GM23338 (cell line): ENCODE data around the gene NDUFAF8. TPM values are rescaled to one million over a fixed set of nuclear protein-coding genes. Genes with fewer than 3 reads are reported as not detected.
A peak's percentile ranks its signal among the peaks of the same experiment; 100 is the strongest.

Source experiments
- ATAC-seq: fragments of 200-7000 bp; cut with Tn5 transposase; 3 replicates; pipeline ENCODE4 v1.9.1; 2020
- DNase-seq: peaks from one replicate; pipeline ENCODE4 v3.0.0-alpha.2; 2015; ENCODE audit warnings: low spot score
- H2AFZ ChIP-seq: fragments of 200-600 bp; sonication (generic); 2 replicates; pipeline ENCODE4 v1.8.0; 2016; ENCODE audit warnings: antibody characterized with exemption, mild to moderate bottlenecking, moderate library complexity
- H3F3A ChIP-seq: fragments of 200-600 bp; sonication (generic); replicated peaks from 2 replicates; pipeline ENCODE4 v1.8.0; 2017; ENCODE audit warnings: antibody characterized with exemption, mixed run types, low read depth
- H3K27ac ChIP-seq: fragments of 200-600 bp; sonication (generic); 2 replicates; pipeline ENCODE4 v1.6.1; 2016; ENCODE audit warnings: low read depth
- H3K27me3 ChIP-seq: fragments of 200-600 bp; sonication (generic); 2 replicates; pipeline ENCODE4 v1.8.0; 2016; ENCODE audit warnings: mild to moderate bottlenecking, mixed run types, moderate library complexity; ENCODE audit not compliant: insufficient read depth
- H3K36me3 ChIP-seq: fragments of 200-600 bp; sonication (generic); 2 replicates; pipeline ENCODE4 v1.8.0; 2016; ENCODE audit warnings: mild to moderate bottlenecking; ENCODE audit not compliant: insufficient read depth
- H3K4me1 ChIP-seq: fragments of 200-600 bp; sonication (generic); 2 replicates; pipeline ENCODE4 v1.8.0; 2016; ENCODE audit warnings: mild to moderate bottlenecking, moderate library complexity; ENCODE audit not compliant: insufficient read depth
- H3K4me2 ChIP-seq: fragments of 200-600 bp; sonication (generic); 2 replicates; pipeline ENCODE4 v1.7.1; 2017; ENCODE audit warnings: mixed run types
- H3K4me3 ChIP-seq: fragments of 200-600 bp; sonication (generic); 2 replicates; pipeline ENCODE4 v1.6.1; 2016; ENCODE audit warnings: mixed run types
- H3K79me2 ChIP-seq: fragments of 200-600 bp; sonication (generic); replicated peaks from 2 replicates; pipeline ENCODE4 v1.8.0; 2017; ENCODE audit warnings: mild to moderate bottlenecking; ENCODE audit not compliant: insufficient read depth
- H3K9me2 ChIP-seq: fragments of 200-600 bp; sonication (generic); 2 replicates; pipeline ENCODE4 v1.8.0; 2017; ENCODE audit not compliant: insufficient read depth
- H4K20me1 ChIP-seq: fragments of 200-600 bp; sonication (generic); replicated peaks from 2 replicates; pipeline ENCODE4 v1.8.0; 2017; ENCODE audit warnings: mild to moderate bottlenecking; ENCODE audit not compliant: insufficient read depth
- H3K27ac Mint-ChIP-seq: 2 replicates; pipeline ENCODE4 v1.8.0; 2020; ENCODE audit warnings: inconsistent platforms, mild to moderate bottlenecking, moderate library complexity, mixed read lengths
- H3K27me3 Mint-ChIP-seq: 3 replicates; pipeline ENCODE4 v1.8.0; 2022; ENCODE audit warnings: low read depth, mild to moderate bottlenecking, moderate library complexity, mixed read lengths, inconsistent platforms; ENCODE audit not compliant: insufficient read depth, poor library complexity
- H3K36me3 Mint-ChIP-seq: 3 replicates; pipeline ENCODE4 v1.8.0; 2021; ENCODE audit warnings: low read depth, mild to moderate bottlenecking, inconsistent platforms, moderate library complexity, mixed read lengths
- H3K4me1 Mint-ChIP-seq: 3 replicates; pipeline ENCODE4 v1.8.0; 2020; ENCODE audit warnings: mild to moderate bottlenecking, inconsistent platforms, mixed read lengths
- H3K4me3 Mint-ChIP-seq: 3 replicates; pipeline ENCODE4 v1.8.0; 2021; ENCODE audit warnings: moderate library complexity, mild to moderate bottlenecking, inconsistent platforms, mixed read lengths
- H3K9me3 Mint-ChIP-seq: 3 replicates; pipeline ENCODE4 v1.8.0; 2020; ENCODE audit warnings: moderate library complexity, mild to moderate bottlenecking, inconsistent platforms, mixed read lengths
- CREB1 ChIP-seq: fragments of 250-450 bp; sonication (Bioruptor Pico); IDR thresholded peaks from 2 replicates; pipeline ENCODE4 v1.5.0; 2020; ENCODE audit warnings: low read depth, mild to moderate bottlenecking, moderate library complexity
- EZH2 ChIP-seq: fragments of 200-600 bp; sonication (generic); IDR thresholded peaks from one replicate; pipeline ENCODE4 v1.8.0; 2017; ENCODE audit warnings: antibody characterized with exemption, mild to moderate bottlenecking, low read depth; ENCODE audit not compliant: unreplicated experiment
- EZH2phosphoT487 ChIP-seq: fragments of 200-600 bp; sonication (generic); IDR thresholded peaks from one replicate; pipeline ENCODE4 v1.8.1; 2018; ENCODE audit warnings: antibody characterized with exemption; ENCODE audit not compliant: unreplicated experiment
- JUNB ChIP-seq: IDR thresholded peaks from one replicate; pipeline ENCODE4 v1.6.1; 2016; ENCODE audit warnings: antibody characterized with exemption; ENCODE audit not compliant: unreplicated experiment
- NANOG ChIP-seq: IDR thresholded peaks from 2 replicates; pipeline ENCODE4 v1.6.1; 2016; ENCODE audit warnings: antibody characterized with exemption, borderline replicate concordance
- POLR2AphosphoS5 ChIP-seq: IDR thresholded peaks from 2 replicates; pipeline ENCODE4 v1.6.1; 2016; ENCODE audit warnings: antibody characterized with exemption, low read depth
- STAT1 ChIP-seq: IDR thresholded peaks from one replicate; pipeline ENCODE4 v1.6.1; 2016; ENCODE audit warnings: antibody characterized with exemption; ENCODE audit not compliant: unreplicated experiment
- ZNF114 ChIP-seq: fragments of 250-450 bp; sonication (Bioruptor Pico); IDR thresholded peaks from 2 replicates; pipeline ENCODE4 v1.5.0; 2020; ENCODE audit warnings: mild to moderate bottlenecking, moderate library complexity
- ZNF331 ChIP-seq: fragments of 250-450 bp; sonication (Bioruptor Pico); IDR thresholded peaks from 2 replicates; pipeline ENCODE4 v1.5.0; 2020; ENCODE audit warnings: low read depth, mild to moderate bottlenecking, moderate library complexity
- polyA plus RNA-seq: library from polyadenylated mRNA; unstranded; fragments of >200 nt; fragmentation: Nextera tagmentation; extraction: Ambion mirVana; gene quantifications from 2 replicates; pipeline ENCODE4 v1.2.1, GENCODE V29; 2016
- total RNA-seq: library from RNA; depleted of rRNA; stranded (reverse); fragments of >200 nt; shearing (Covaris generic); gene quantifications from 2 replicates; pipeline ENCODE4 v1.2.3, GENCODE V29; 2014
- TF ChIP-seq, protein P1 (sequence below): IDR thresholded peaks from 2 replicates; pipeline ENCODE4 v1.6.1; 2016; ENCODE audit warnings: antibody characterized with exemption
- TF ChIP-seq, protein P2 (sequence below): fragments of 250-450 bp; sonication (Bioruptor Pico); IDR thresholded peaks from 2 replicates; pipeline ENCODE4 v1.5.0; 2020; ENCODE audit warnings: mild to moderate bottlenecking, moderate library complexity
- TF ChIP-seq, protein P3 (sequence below): IDR thresholded peaks from one replicate; pipeline ENCODE4 v1.6.1; 2018; ENCODE audit warnings: antibody characterized with exemption; ENCODE audit not compliant: unreplicated experiment
- TF ChIP-seq, protein P4 (sequence below), 2 experiments: fragments of 200-600 bp in 1 of 2; sonication (generic) in 1 of 2; conservative IDR thresholded peaks; 2 replicates each; pipeline versions ENCODE4 v1.5.1 to v1.6.1; 2016 to 2017; ENCODE audit warnings: antibody characterized with exemption in 2 of 2, low read depth in 2 of 2, mild to moderate bottlenecking in 2 of 2, moderate library complexity in 1 of 2

The NDUFAF8 gene
- total and polyA plus RNA-seq, 2 experiments from 2014 or later = 21.5 to 156 TPM

DNA sequence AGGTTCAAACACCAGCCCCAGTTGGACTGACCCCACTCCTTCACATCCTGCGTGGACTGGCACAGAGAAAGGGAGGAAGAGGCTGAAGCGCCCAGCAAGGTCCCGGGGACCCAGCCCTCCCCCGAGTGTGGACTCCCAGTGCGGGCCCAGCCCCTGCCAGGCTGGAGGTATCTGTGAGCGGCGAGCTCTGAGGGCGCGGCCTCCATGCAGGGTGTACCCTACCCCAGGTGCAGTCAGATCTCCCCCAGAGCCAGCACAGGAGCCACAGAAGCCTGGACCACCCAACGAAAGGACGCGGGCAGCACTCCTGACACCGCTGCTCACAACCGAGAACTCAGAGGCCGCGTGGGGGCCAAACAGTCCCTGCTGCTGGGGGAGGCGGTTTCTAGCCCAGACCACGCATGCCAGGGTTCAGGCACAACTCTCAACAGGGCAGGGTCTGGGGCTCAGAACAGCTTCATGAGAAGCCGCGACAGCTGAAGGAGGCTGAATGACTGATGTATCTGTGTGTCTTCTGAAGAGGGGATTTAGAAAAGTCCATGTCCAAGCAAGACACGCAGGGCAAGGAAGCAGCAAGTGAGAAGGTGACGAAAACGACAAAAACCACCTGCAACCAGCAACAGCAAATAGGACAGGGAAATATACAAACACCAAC is 47.5 kb downstream of the NDUFAF8 start:
- Mint-ChIP-seq H3K27me3 (peaks cover 8% of the 10 kb centered on the region), H3K27ac (peak overlapping the region; percentile 81; the same call in 1 of the 2 replicates), H3K4me1 (peaks cover 7% of the 10 kb centered on the region), H3K4me3 (no peak overlapping the region), H3K9me3 (no peaks in the 10 kb centered on the region), H3K36me3 (peaks cover 12% of the 10 kb centered on the region)
- H3K27ac ChIP-seq = no peak overlapping the region
- DNase-seq (no peak), ATAC-seq (no peak)
- H3K4me3 ChIP-seq = no peak overlapping the region
- no peaks in the 10 kb centered on the region for H3F3A ChIP-seq
- peaks cover 15% of the 10 kb centered on the region for H4K20me1 ChIP-seq
- peaks cover 35% of the 10 kb centered on the region for H3K79me2 ChIP-seq
- H3K4me2 ChIP-seq = no peak overlapping the region
- no peak overlapping the region for H2AFZ ChIP-seq
- no peaks in the 10 kb centered on the region for H3K4me1 ChIP-seq
- H3K27me3 ChIP-seq = no peaks in the 10 kb centered on the region
- no peaks in the 10 kb centered on the region for H3K9me2 ChIP-seq
- TF ChIP-seq POLR2AphosphoS5 (no peak), EZH2phosphoT487 (no peak), JUNB (no peak), ZNF331 (CRISPR knock-in tag) (no peak), STAT1 (no peak), ZNF114 (CRISPR knock-in tag) (no peak), CREB1 (CRISPR knock-in tag) (no peak), EZH2 (no peak), NANOG (no peak)
- TF ChIP-seq, protein P1, sequence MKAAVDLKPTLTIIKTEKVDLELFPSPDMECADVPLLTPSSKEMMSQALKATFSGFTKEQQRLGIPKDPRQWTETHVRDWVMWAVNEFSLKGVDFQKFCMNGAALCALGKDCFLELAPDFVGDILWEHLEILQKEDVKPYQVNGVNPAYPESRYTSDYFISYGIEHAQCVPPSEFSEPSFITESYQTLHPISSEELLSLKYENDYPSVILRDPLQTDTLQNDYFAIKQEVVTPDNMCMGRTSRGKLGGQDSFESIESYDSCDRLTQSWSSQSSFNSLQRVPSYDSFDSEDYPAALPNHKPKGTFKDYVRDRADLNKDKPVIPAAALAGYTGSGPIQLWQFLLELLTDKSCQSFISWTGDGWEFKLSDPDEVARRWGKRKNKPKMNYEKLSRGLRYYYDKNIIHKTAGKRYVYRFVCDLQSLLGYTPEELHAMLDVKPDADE = no peak
- TF ChIP-seq, protein P2, sequence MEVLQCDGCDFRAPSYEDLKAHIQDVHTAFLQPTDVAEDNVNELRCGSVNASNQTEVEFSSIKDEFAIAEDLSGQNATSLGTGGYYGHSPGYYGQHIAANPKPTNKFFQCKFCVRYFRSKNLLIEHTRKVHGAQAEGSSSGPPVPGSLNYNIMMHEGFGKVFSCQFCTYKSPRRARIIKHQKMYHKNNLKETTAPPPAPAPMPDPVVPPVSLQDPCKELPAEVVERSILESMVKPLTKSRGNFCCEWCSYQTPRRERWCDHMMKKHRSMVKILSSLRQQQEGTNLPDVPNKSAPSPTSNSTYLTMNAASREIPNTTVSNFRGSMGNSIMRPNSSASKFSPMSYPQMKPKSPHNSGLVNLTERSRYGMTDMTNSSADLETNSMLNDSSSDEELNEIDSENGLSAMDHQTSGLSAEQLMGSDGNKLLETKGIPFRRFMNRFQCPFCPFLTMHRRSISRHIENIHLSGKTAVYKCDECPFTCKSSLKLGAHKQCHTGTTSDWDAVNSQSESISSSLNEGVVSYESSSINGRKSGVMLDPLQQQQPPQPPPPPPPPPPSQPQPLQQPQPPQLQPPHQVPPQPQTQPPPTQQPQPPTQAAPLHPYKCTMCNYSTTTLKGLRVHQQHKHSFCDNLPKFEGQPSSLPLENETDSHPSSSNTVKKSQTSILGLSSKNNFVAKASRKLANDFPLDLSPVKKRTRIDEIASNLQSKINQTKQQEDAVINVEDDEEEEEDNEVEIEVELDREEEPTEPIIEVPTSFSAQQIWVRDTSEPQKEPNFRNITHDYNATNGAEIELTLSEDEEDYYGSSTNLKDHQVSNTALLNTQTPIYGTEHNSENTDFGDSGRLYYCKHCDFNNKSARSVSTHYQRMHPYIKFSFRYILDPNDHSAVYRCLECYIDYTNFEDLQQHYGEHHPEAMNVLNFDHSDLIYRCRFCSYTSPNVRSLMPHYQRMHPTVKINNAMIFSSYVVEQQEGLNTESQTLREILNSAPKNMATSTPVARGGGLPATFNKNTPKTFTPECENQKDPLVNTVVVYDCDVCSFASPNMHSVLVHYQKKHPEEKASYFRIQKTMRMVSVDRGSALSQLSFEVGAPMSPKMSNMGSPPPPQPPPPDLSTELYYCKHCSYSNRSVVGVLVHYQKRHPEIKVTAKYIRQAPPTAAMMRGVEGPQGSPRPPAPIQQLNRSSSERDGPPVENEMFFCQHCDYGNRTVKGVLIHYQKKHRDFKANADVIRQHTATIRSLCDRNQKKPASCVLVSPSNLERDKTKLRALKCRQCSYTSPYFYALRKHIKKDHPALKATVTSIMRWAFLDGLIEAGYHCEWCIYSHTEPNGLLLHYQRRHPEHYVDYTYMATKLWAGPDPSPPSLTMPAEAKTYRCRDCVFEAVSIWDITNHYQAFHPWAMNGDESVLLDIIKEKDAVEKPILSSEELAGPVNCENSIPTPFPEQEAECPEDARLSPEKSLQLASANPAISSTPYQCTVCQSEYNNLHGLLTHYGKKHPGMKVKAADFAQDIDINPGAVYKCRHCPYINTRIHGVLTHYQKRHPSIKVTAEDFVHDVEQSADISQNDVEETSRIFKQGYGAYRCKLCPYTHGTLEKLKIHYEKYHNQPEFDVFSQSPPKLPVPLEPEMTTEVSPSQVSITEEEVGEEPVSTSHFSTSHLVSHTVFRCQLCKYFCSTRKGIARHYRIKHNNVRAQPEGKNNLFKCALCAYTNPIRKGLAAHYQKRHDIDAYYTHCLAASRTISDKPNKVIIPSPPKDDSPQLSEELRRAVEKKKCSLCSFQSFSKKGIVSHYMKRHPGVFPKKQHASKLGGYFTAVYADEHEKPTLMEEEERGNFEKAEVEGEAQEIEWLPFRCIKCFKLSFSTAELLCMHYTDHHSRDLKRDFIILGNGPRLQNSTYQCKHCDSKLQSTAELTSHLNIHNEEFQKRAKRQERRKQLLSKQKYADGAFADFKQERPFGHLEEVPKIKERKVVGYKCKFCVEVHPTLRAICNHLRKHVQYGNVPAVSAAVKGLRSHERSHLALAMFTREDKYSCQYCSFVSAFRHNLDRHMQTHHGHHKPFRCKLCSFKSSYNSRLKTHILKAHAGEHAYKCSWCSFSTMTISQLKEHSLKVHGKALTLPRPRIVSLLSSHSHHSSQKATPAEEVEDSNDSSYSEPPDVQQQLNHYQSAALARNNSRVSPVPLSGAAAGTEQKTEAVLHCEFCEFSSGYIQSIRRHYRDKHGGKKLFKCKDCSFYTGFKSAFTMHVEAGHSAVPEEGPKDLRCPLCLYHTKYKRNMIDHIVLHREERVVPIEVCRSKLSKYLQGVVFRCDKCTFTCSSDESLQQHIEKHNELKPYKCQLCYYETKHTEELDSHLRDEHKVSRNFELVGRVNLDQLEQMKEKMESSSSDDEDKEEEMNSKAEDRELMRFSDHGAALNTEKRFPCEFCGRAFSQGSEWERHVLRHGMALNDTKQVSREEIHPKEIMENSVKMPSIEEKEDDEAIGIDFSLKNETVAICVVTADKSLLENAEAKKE = no peak
- TF ChIP-seq, protein P3, sequence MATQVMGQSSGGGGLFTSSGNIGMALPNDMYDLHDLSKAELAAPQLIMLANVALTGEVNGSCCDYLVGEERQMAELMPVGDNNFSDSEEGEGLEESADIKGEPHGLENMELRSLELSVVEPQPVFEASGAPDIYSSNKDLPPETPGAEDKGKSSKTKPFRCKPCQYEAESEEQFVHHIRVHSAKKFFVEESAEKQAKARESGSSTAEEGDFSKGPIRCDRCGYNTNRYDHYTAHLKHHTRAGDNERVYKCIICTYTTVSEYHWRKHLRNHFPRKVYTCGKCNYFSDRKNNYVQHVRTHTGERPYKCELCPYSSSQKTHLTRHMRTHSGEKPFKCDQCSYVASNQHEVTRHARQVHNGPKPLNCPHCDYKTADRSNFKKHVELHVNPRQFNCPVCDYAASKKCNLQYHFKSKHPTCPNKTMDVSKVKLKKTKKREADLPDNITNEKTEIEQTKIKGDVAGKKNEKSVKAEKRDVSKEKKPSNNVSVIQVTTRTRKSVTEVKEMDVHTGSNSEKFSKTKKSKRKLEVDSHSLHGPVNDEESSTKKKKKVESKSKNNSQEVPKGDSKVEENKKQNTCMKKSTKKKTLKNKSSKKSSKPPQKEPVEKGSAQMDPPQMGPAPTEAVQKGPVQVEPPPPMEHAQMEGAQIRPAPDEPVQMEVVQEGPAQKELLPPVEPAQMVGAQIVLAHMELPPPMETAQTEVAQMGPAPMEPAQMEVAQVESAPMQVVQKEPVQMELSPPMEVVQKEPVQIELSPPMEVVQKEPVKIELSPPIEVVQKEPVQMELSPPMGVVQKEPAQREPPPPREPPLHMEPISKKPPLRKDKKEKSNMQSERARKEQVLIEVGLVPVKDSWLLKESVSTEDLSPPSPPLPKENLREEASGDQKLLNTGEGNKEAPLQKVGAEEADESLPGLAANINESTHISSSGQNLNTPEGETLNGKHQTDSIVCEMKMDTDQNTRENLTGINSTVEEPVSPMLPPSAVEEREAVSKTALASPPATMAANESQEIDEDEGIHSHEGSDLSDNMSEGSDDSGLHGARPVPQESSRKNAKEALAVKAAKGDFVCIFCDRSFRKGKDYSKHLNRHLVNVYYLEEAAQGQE = no peak
- TF ChIP-seq, protein P4, sequence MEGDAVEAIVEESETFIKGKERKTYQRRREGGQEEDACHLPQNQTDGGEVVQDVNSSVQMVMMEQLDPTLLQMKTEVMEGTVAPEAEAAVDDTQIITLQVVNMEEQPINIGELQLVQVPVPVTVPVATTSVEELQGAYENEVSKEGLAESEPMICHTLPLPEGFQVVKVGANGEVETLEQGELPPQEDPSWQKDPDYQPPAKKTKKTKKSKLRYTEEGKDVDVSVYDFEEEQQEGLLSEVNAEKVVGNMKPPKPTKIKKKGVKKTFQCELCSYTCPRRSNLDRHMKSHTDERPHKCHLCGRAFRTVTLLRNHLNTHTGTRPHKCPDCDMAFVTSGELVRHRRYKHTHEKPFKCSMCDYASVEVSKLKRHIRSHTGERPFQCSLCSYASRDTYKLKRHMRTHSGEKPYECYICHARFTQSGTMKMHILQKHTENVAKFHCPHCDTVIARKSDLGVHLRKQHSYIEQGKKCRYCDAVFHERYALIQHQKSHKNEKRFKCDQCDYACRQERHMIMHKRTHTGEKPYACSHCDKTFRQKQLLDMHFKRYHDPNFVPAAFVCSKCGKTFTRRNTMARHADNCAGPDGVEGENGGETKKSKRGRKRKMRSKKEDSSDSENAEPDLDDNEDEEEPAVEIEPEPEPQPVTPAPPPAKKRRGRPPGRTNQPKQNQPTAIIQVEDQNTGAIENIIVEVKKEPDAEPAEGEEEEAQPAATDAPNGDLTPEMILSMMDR (conservative IDR thresholded peaks at IDR 0.05; ENCODE audit: low read depth in 2 of 2) = no peak
- no peaks in the 10 kb centered on the region; the same call in 1 of the 2 replicates for H3K36me3 ChIP-seq
